Measurements from ENCODE around the gene VAMP5. TPM values are rescaled to one million over a fixed set of nuclear protein-coding genes. Genes with fewer than 3 reads are reported as not detected.

The VAMP5 gene
- total RNA-seq, 1 donor from 2014 or later = 1.5 TPM

GRCh38 chr2:85598594-85599340 is 14.5 kb downstream of the VAMP5 start:
- Mint-ChIP-seq H3K4me3 (peak overlapping the region; percentile 71), H3K27me3 (ENCODE audit: low read depth) (no peaks in the 10 kb centered on the region), H3K9me3 (no peaks in the 10 kb centered on the region), H3K27ac (ENCODE audit: unreplicated experiment) (no peak overlapping the region), H3K36me3 (ENCODE audit: low read depth) (no peaks in the 10 kb centered on the region), H3K4me1 (peaks cover 32% of the 10 kb centered on the region)
- no peak for TF ChIP-seq CTCF (conservative IDR thresholded peaks at IDR 0.05)
- no peak for DNase-seq (ENCODE audit: low read depth, low spot score)

- no peaks in the 10 kb centered on the region for H3K36me3 Mint-ChIP-seq (ENCODE audit: low read depth)
- no peaks in the 10 kb centered on the region for H3K27me3 Mint-ChIP-seq (ENCODE audit: low read depth)
- no peak for DNase-seq (ENCODE audit: low read depth, low spot score)
- H3K4me1 Mint-ChIP-seq = peaks cover 30% of the 10 kb centered on the region
- no peaks in the 10 kb centered on the region for H3K9me3 Mint-ChIP-seq
- H3K4me3 Mint-ChIP-seq = peak overlapping the region; percentile 90
- H3K27ac Mint-ChIP-seq (ENCODE audit: unreplicated experiment) = no peak overlapping the region
- TF ChIP-seq CTCF (conservative IDR thresholded peaks at IDR 0.05) = no peak
Measured at GRCh38 chr2:85599468-85600234, 15.4 kb downstream of the VAMP5 start.

- Mint-ChIP-seq H3K4me3 (peak overlapping the region; percentile 90), H3K4me1 (peaks cover 32% of the 10 kb centered on the region), H3K36me3 (ENCODE audit: low read depth) (no peaks in the 10 kb centered on the region), H3K9me3 (no peaks in the 10 kb centered on the region), H3K27ac (ENCODE audit: unreplicated experiment) (no peak overlapping the region), H3K27me3 (ENCODE audit: low read depth) (no peaks in the 10 kb centered on the region)
- DNase-seq (ENCODE audit: low read depth, low spot score) = no peak
- TF ChIP-seq CTCF (conservative IDR thresholded peaks at IDR 0.05) = no peak
Measured at GRCh38 chr2:85600235-85600575, 16.0 kb downstream of the VAMP5 start.

GRCh38 chr2:85600951-85601770 is 16.9 kb downstream of the VAMP5 start:
- Mint-ChIP-seq H3K4me1 (peaks cover 27% of the 10 kb centered on the region), H3K27me3 (ENCODE audit: low read depth) (no peaks in the 10 kb centered on the region), H3K4me3 (peak overlapping the region; percentile 90), H3K36me3 (ENCODE audit: low read depth) (no peaks in the 10 kb centered on the region), H3K27ac (ENCODE audit: unreplicated experiment) (no peak overlapping the region), H3K9me3 (no peaks in the 10 kb centered on the region)
- no peak for TF ChIP-seq CTCF (conservative IDR thresholded peaks at IDR 0.05)
- no peak for DNase-seq (ENCODE audit: low read depth, low spot score)

- no peaks in the 10 kb centered on the region for H3K27me3 Mint-ChIP-seq (ENCODE audit: low read depth)
- no peak for TF ChIP-seq CTCF (conservative IDR thresholded peaks at IDR 0.05)
- H3K9me3 Mint-ChIP-seq = no peaks in the 10 kb centered on the region
- peak overlapping the region; percentile 90 for H3K4me3 Mint-ChIP-seq
- H3K36me3 Mint-ChIP-seq (ENCODE audit: low read depth) = no peaks in the 10 kb centered on the region
- DNase-seq (ENCODE audit: low read depth, low spot score) = peak; percentile 32
- H3K4me1 Mint-ChIP-seq = peaks cover 24% of the 10 kb centered on the region
- peak overlapping the region; percentile 19 for H3K27ac Mint-ChIP-seq (ENCODE audit: unreplicated experiment)
Measured at GRCh38 chr2:85601771-85602475, 17.7 kb downstream of the VAMP5 start.
